Skeletal muscle tissue (tissue), 4 donors: ENCODE results near the gene EYA2. TPM values are rescaled to one million over a fixed set of nuclear protein-coding genes. Genes with fewer than 3 reads are reported as not detected.

Experiments
- H3K27ac ChIP-seq: one replicate; pipeline ENCODE4 v1.7.0; 2013; ENCODE audit warnings: mild to moderate bottlenecking, low read depth, low read length, inconsistent platforms
- H3K27me3 ChIP-seq, 3 donors: one replicate each; pipeline ENCODE4 v1.7.0; 2013; ENCODE audit warnings: low read length in 3 of 3; ENCODE audit not compliant: control insufficient read depth in 3 of 3, insufficient read depth in 3 of 3
- H3K36me3 ChIP-seq, 3 donors: one replicate each; pipeline ENCODE4 v1.7.0; 2013; ENCODE audit warnings: low read length in 3 of 3; ENCODE audit not compliant: control insufficient read depth in 3 of 3, insufficient read depth in 3 of 3
- H3K4me1 ChIP-seq, 3 donors: one replicate each; pipeline ENCODE4 v1.7.0; 2013; ENCODE audit warnings: low read length in 3 of 3, mild to moderate bottlenecking in 3 of 3; ENCODE audit not compliant: control insufficient read depth in 3 of 3, insufficient read depth in 3 of 3
- H3K4me3 ChIP-seq, 3 donors: one replicate each; pipeline ENCODE4 v1.7.0; 2013; ENCODE audit warnings: low read length in 3 of 3
- H3K9ac ChIP-seq, 3 donors: one replicate each; pipeline ENCODE4 v1.7.0; 2013; ENCODE audit warnings: low read length in 3 of 3, mild to moderate bottlenecking in 3 of 3, moderate library complexity in 2 of 3, low read depth in 1 of 3
- H3K9me3 ChIP-seq, 3 donors: one replicate each; pipeline ENCODE4 v1.7.0; 2013; ENCODE audit warnings: low read length in 3 of 3; ENCODE audit not compliant: control insufficient read depth in 3 of 3
- total RNA-seq: library from RNA; depleted of rRNA; stranded (reverse); fragments of >200 nt; gene quantifications from one replicate; pipeline ENCODE4 v1.2.3, GENCODE V29; 2014
- donor health status: Osteomylitis.

Gene EYA2
- total RNA-seq, 1 donor from 2014 or later: 1.0 TPM

- H3K36me3 ChIP-seq: peaks cover 39 to 53% (median 41%) of the 10 kb centered on the region in 3 donors
- no peak overlapping the region for H3K9ac ChIP-seq
- no peaks in the 10 kb centered on the region for H3K4me1 ChIP-seq
- H3K27ac ChIP-seq: no peak overlapping the region
- H3K9me3 ChIP-seq: no peaks in the 10 kb centered on the region
- no peaks in the 10 kb centered on the region for H3K27me3 ChIP-seq
- H3K4me3 ChIP-seq: no peak overlapping the region
These were observed 321.2 kb downstream of the EYA2 start for GRCh38 chr20:47215653-47216397.

GRCh38 chr20:47216819-47217410, 322.3 kb downstream of the EYA2 start:
- Histone ChIP-seq H3K27ac (no peak overlapping the region), H3K9ac (no peak overlapping the region), H3K36me3 (peaks cover 37 to 53% (median 37%) of the 10 kb centered on the region in 3 donors), H3K9me3 (no peaks in the 10 kb centered on the region), H3K27me3 (no peaks in the 10 kb centered on the region), H3K4me3 (no peak overlapping the region), H3K4me1 (no peaks in the 10 kb centered on the region)

- Histone ChIP-seq H3K4me1 (no peaks in the 10 kb centered on the region), H3K9ac (no peak overlapping the region), H3K9me3 (no peaks in the 10 kb centered on the region), H3K27ac (no peak overlapping the region), H3K4me3 (no peak overlapping the region), H3K27me3 (no peaks in the 10 kb centered on the region), H3K36me3 (peaks cover 29 to 47% (median 30%) of the 10 kb centered on the region in 3 donors)
These were observed 323.1 kb downstream of the EYA2 start for GRCh38 chr20:47217482-47218446.

GRCh38 chr20:47220161-47220582, 325.5 kb downstream of the EYA2 start:
- Histone ChIP-seq H3K36me3 (peaks cover 28 to 45% (median 34%) of the 10 kb centered on the region in 3 donors), H3K4me1 (no peaks in the 10 kb centered on the region), H3K9ac (no peak overlapping the region)

GRCh38 chr20:47221036-47221625, 326.5 kb downstream of the EYA2 start:
- H3K27ac ChIP-seq: no peak overlapping the region
- H3K27me3 ChIP-seq: no peaks in the 10 kb centered on the region
- H3K9me3 ChIP-seq: no peaks in the 10 kb centered on the region
- H3K4me3 ChIP-seq: no peak overlapping the region
- no peak overlapping the region for H3K9ac ChIP-seq
- H3K36me3 ChIP-seq: peaks cover 25 to 39% (median 29%) of the 10 kb centered on the region in 3 donors
- H3K4me1 ChIP-seq: no peaks in the 10 kb centered on the region

More at GRCh38 chr20:47220161-47220582, 325.5 kb downstream of the EYA2 start:
- H3K27ac ChIP-seq: no peak overlapping the region
- no peaks in the 10 kb centered on the region for H3K9me3 ChIP-seq
- H3K27me3 ChIP-seq: no peaks in the 10 kb centered on the region
- no peak overlapping the region for H3K4me3 ChIP-seq

- Histone ChIP-seq H3K36me3 (peaks cover 35 to 45% (median 36%) of the 10 kb centered on the region in 3 donors), H3K27ac (no peak overlapping the region), H3K9me3 (no peaks in the 10 kb centered on the region), H3K4me1 (no peaks in the 10 kb centered on the region), H3K4me3 (no peak overlapping the region), H3K9ac (no peak overlapping the region), H3K27me3 (no peaks in the 10 kb centered on the region)
These were observed 328.0 kb downstream of the EYA2 start for GRCh38 chr20:47222468-47223119.

GRCh38 chr20:47223896-47224295, 329.3 kb downstream of the EYA2 start:
- Histone ChIP-seq H3K27me3 (no peaks in the 10 kb centered on the region), H3K27ac (no peak overlapping the region), H3K4me3 (no peak overlapping the region), H3K4me1 (no peaks in the 10 kb centered on the region), H3K9ac (no peak overlapping the region), H3K36me3 (peaks cover 33 to 49% (median 37%) of the 10 kb centered on the region in 3 donors), H3K9me3 (no peaks in the 10 kb centered on the region)

GRCh38 chr20:47224300-47224791, 329.7 kb downstream of the EYA2 start:
- no peak overlapping the region for H3K27ac ChIP-seq
- H3K4me3 ChIP-seq: no peak overlapping the region
- H3K4me1 ChIP-seq: no peaks in the 10 kb centered on the region
- peaks cover 33 to 53% (median 42%) of the 10 kb centered on the region in 3 donors for H3K36me3 ChIP-seq
- no peak overlapping the region for H3K9ac ChIP-seq
- H3K9me3 ChIP-seq: no peaks in the 10 kb centered on the region
- H3K27me3 ChIP-seq: no peaks in the 10 kb centered on the region

- H3K27ac ChIP-seq: no peak overlapping the region
- no peaks in the 10 kb centered on the region for H3K27me3 ChIP-seq
- no peak overlapping the region for H3K4me3 ChIP-seq
- no peaks in the 10 kb centered on the region for H3K9me3 ChIP-seq
- H3K9ac ChIP-seq: no peak overlapping the region
- H3K36me3 ChIP-seq: peaks cover 33 to 56% (median 47%) of the 10 kb centered on the region in 3 donors
- no peaks in the 10 kb centered on the region for H3K4me1 ChIP-seq
These were observed 330.2 kb downstream of the EYA2 start for GRCh38 chr20:47224857-47225256.
